Pulmonary artery endothelial cell (primary cell): ENCODE measurements around the gene ARHGAP44. TPM values are rescaled to one million over a fixed set of nuclear protein-coding genes. Genes with fewer than 3 reads are reported as not detected.

Experiments used
- DNase-seq: peaks from one replicate; pipeline ENCODE4 v3.0.0-alpha.2; 2011; ENCODE audit warnings: low read depth, low spot score
- total RNA-seq: library from RNA; depleted of rRNA; stranded (reverse); fragments of >200 nt; gene quantifications from 2 replicates; pipeline ENCODE4 v1.2.3, GENCODE V29; 2014

Gene ARHGAP44
- total RNA-seq, 1 donor from 2014 or later, result 0.53 TPM

- no peak for DNase-seq
Observed at GRCh38 chr17:13024526-13025257, 235.4 kb downstream of the ARHGAP44 start.

- no peak for DNase-seq
Observed at GRCh38 chr17:13025258-13025627, 235.9 kb downstream of the ARHGAP44 start.

- DNase-seq, result no peak
Observed at GRCh38 chr17:13025687-13026086, 236.4 kb downstream of the ARHGAP44 start.

- DNase-seq, result no peak
Observed at GRCh38 chr17:13027246-13027645, 237.9 kb downstream of the ARHGAP44 start.

- DNase-seq, result no peak
Observed at GRCh38 chr17:13029340-13029739, 240.0 kb downstream of the ARHGAP44 start.

GRCh38 chr17:13030056-13030455, 240.8 kb downstream of the ARHGAP44 start:
- DNase-seq, result no peak

GRCh38 chr17:13030459-13031300, 241.4 kb downstream of the ARHGAP44 start:
- DNase-seq, result no peak

- no peak for DNase-seq
Observed at GRCh38 chr17:13031718-13032350, 242.5 kb downstream of the ARHGAP44 start.

- no peak for DNase-seq
Observed at GRCh38 chr17:13035420-13035819, 246.1 kb downstream of the ARHGAP44 start.

- no peak for DNase-seq
Observed at GRCh38 chr17:13036751-13037150, 247.5 kb downstream of the ARHGAP44 start.

- no peak for DNase-seq
Observed at GRCh38 chr17:13038931-13039665, 249.8 kb downstream of the ARHGAP44 start.

Other genes with a start within 250 kb of the ARHGAP44 start
- gene MYOCD, start 123.6 kb upstream of the ARHGAP44 start, total RNA-seq, result not detected in 2 replicates
- 112 and 134 TPM in 2 replicates for gene ELAC2, start 228.5 kb downstream of the ARHGAP44 start, total RNA-seq